Esophagus muscularis mucosa (tissue), 4 donors: ENCODE results near the gene CCR6.

Experiments used
- EP300 ChIP-seq: sonication (generic); formaldehyde crosslinking; IDR thresholded peaks from one replicate; pipeline ENCODE4 v1.6.1; 2017; ENCODE audit warnings: antibody characterized with exemption
- POLR2A ChIP-seq: fragments of 450-650 bp; IDR thresholded peaks from one replicate; pipeline ENCODE4 v1.6.1; 2017; ENCODE audit warnings: antibody characterized with exemption, moderate library complexity, mild to moderate bottlenecking, low read depth
- POLR2AphosphoS5 ChIP-seq, 2 donors: sonication (generic); formaldehyde crosslinking; IDR thresholded peaks; one replicate each; pipeline ENCODE4 v1.6.1; 2017; ENCODE audit warnings: antibody characterized with exemption in 2 of 2
- TF ChIP-seq, protein P1 (sequence below), 3 experiments: fragments of 200-600 bp in 2 of 3; fragments of 450-650 bp in 1 of 3; sonication (generic) in 2 of 3; IDR thresholded peaks; one replicate each; pipeline ENCODE4 v1.5.1; 2017 to 2019; ENCODE audit warnings: antibody characterized with exemption in 3 of 3, mild to moderate bottlenecking in 2 of 3, moderate library complexity in 1 of 3

DNA sequence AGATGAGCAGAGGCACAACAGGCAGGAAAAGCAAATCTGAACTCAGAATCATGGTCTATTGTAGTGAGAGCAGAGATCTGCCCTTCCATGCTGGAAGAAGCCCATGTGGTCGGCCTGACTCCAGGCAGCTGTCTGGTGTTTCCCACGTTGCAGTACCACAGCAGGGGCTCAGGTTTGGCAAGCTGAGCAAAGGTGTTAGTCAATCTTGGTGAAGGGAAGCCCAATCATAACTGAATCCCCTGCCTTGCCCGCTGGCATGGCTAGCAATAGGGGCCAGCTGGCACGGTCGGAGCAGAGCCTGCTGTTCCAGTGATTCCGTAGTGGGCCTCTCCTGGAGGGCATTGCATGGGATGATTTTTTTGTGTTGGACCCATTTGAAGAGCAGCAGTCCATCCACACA, 17.8 kb upstream of the CCR6 start:
- TF ChIP-seq POLR2AphosphoS5 (IDR thresholded peaks at IDR 0.05) (no peak), EP300 (no peak), POLR2A (no peak)
- TF ChIP-seq, protein P1, sequence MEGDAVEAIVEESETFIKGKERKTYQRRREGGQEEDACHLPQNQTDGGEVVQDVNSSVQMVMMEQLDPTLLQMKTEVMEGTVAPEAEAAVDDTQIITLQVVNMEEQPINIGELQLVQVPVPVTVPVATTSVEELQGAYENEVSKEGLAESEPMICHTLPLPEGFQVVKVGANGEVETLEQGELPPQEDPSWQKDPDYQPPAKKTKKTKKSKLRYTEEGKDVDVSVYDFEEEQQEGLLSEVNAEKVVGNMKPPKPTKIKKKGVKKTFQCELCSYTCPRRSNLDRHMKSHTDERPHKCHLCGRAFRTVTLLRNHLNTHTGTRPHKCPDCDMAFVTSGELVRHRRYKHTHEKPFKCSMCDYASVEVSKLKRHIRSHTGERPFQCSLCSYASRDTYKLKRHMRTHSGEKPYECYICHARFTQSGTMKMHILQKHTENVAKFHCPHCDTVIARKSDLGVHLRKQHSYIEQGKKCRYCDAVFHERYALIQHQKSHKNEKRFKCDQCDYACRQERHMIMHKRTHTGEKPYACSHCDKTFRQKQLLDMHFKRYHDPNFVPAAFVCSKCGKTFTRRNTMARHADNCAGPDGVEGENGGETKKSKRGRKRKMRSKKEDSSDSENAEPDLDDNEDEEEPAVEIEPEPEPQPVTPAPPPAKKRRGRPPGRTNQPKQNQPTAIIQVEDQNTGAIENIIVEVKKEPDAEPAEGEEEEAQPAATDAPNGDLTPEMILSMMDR (IDR thresholded peaks at IDR 0.05): no peak
